GM03348 (cell line): ENCODE measurements around the gene NCK2.

Experiments used
- DNase-seq: peaks from one replicate; pipeline ENCODE4 v3.0.0; 2012; ENCODE audit warnings: low spot score

Gene NCK2

GRCh38 chr2:105849431-105850179, 104.9 kb downstream of the NCK2 start:
- DNase-seq, result no peak

GRCh38 chr2:105852066-105852465, 107.4 kb downstream of the NCK2 start:
- DNase-seq, result no peak

GRCh38 chr2:105853354-105854088, 108.8 kb downstream of the NCK2 start:
- no peak for DNase-seq

- DNase-seq, result no peak
These were observed 110.3 kb downstream of the NCK2 start for GRCh38 chr2:105854972-105855371.

- no peak for DNase-seq
These were observed 111.9 kb downstream of the NCK2 start for GRCh38 chr2:105856581-105856980.

GRCh38 chr2:105857076-105857740, 112.5 kb downstream of the NCK2 start:
- no peak for DNase-seq

- DNase-seq, result no peak
These were observed 114.4 kb downstream of the NCK2 start for GRCh38 chr2:105858868-105859693.

- DNase-seq, result no peak
These were observed 114.9 kb downstream of the NCK2 start for GRCh38 chr2:105859694-105859951.

GRCh38 chr2:105860567-105860966, 115.9 kb downstream of the NCK2 start:
- DNase-seq, result no peak

GRCh38 chr2:105861200-105861599, 116.5 kb downstream of the NCK2 start:
- DNase-seq, result no peak

- no peak for DNase-seq
These were observed 118.1 kb downstream of the NCK2 start for GRCh38 chr2:105862843-105863242.

- DNase-seq, result no peak
These were observed 119.5 kb downstream of the NCK2 start for GRCh38 chr2:105864262-105864661.

GRCh38 chr2:105865222-105865913, 120.7 kb downstream of the NCK2 start:
- peak; percentile 54 for DNase-seq

GRCh38 chr2:105866216-105867185, 121.8 kb downstream of the NCK2 start:
- peak; percentile 20 for DNase-seq

GRCh38 chr2:105867587-105867986, 122.9 kb downstream of the NCK2 start:
- DNase-seq, result no peak

GRCh38 chr2:105868060-105868459, 123.3 kb downstream of the NCK2 start:
- DNase-seq, result peak; percentile 27

- DNase-seq, result no peak
These were observed 124.6 kb downstream of the NCK2 start for GRCh38 chr2:105869341-105869740.

GRCh38 chr2:105870062-105870461, 125.3 kb downstream of the NCK2 start:
- DNase-seq, result no peak

GRCh38 chr2:105870858-105871257, 126.1 kb downstream of the NCK2 start:
- DNase-seq, result no peak

- DNase-seq, result no peak
These were observed 127.5 kb downstream of the NCK2 start for GRCh38 chr2:105872142-105872728.
